Gastrocnemius medialis (tissue), 4 donors: ENCODE measurements around the gene C4orf51.

Experiments used
- POLR2A ChIP-seq, 2 donors: fragments of 450-650 bp; IDR thresholded peaks; one replicate each; pipeline ENCODE4 v1.6.1; 2017; ENCODE audit warnings: antibody characterized with exemption in 2 of 2, mild to moderate bottlenecking in 2 of 2, moderate library complexity in 2 of 2
- TF ChIP-seq, protein P1 (sequence below), 5 experiments: fragments of 450-650 bp in 3 of 5; fragments of 200-600 bp in 2 of 5; sonication (generic) in 2 of 5; IDR thresholded peaks in 4 of 5; conservative IDR thresholded peaks in 1 of 5; 1 replicate in 4 of 5; 2 replicates in 1 of 5; pipeline ENCODE4 v1.5.1; 2016 to 2019; ENCODE audit warnings: antibody characterized with exemption in 5 of 5, mild to moderate bottlenecking in 3 of 5, moderate library complexity in 3 of 5

GRCh38 chr4:145656156-145656555 is 23.8 kb upstream of the C4orf51 start:
- no peak for TF ChIP-seq POLR2A (IDR thresholded peaks at IDR 0.05)
- TF ChIP-seq, protein P1, sequence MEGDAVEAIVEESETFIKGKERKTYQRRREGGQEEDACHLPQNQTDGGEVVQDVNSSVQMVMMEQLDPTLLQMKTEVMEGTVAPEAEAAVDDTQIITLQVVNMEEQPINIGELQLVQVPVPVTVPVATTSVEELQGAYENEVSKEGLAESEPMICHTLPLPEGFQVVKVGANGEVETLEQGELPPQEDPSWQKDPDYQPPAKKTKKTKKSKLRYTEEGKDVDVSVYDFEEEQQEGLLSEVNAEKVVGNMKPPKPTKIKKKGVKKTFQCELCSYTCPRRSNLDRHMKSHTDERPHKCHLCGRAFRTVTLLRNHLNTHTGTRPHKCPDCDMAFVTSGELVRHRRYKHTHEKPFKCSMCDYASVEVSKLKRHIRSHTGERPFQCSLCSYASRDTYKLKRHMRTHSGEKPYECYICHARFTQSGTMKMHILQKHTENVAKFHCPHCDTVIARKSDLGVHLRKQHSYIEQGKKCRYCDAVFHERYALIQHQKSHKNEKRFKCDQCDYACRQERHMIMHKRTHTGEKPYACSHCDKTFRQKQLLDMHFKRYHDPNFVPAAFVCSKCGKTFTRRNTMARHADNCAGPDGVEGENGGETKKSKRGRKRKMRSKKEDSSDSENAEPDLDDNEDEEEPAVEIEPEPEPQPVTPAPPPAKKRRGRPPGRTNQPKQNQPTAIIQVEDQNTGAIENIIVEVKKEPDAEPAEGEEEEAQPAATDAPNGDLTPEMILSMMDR (IDR thresholded peaks at IDR 0.05 in 4 of 5, conservative IDR thresholded peaks at IDR 0.05 in 1 of 5): no peak
